Muscle layer of colon (tissue), 2 donors: Measurements from ENCODE around the gene SLC5A11.

ENCODE experiments used
- H3K27ac ChIP-seq: one replicate; pipeline ENCODE4 v1.7.0; 2013; ENCODE audit warnings: low read depth, mild to moderate bottlenecking, low read length, moderate library complexity
- H3K27me3 ChIP-seq, 2 donors: one replicate each; pipeline ENCODE4 v1.7.0; 2013; ENCODE audit warnings: low read length in 2 of 2, mild to moderate bottlenecking in 2 of 2; ENCODE audit not compliant: insufficient read depth in 2 of 2, control insufficient read depth in 1 of 2
- H3K36me3 ChIP-seq: one replicate; pipeline ENCODE4 v1.7.0; 2013; ENCODE audit warnings: mild to moderate bottlenecking, low read length; ENCODE audit not compliant: insufficient read depth
- H3K4me1 ChIP-seq: one replicate; pipeline ENCODE4 v1.7.0; 2013; ENCODE audit warnings: mild to moderate bottlenecking, low read length; ENCODE audit not compliant: insufficient read depth
- H3K4me3 ChIP-seq, 2 donors: one replicate each; pipeline ENCODE4 v1.7.0; 2013; ENCODE audit warnings: low read length in 2 of 2, low read depth in 1 of 2, mild to moderate bottlenecking in 1 of 2, moderate library complexity in 1 of 2
- H3K9ac ChIP-seq: one replicate; pipeline ENCODE4 v1.7.0; 2013; ENCODE audit warnings: low read length
- H3K9me3 ChIP-seq: one replicate; pipeline ENCODE4 v1.7.0; 2013; ENCODE audit warnings: mild to moderate bottlenecking, low read length
- donor health status: abdominal sarcoma.
- donor health status: Adenocarcinoma of cecum.

SLC5A11 gene

GRCh38 chr16:24929409-24929808 lies 83.6 kb downstream of the SLC5A11 start:
- H3K4me3 ChIP-seq = no peak overlapping the region
- no peak overlapping the region for H3K9ac ChIP-seq
- peaks cover 48% of the 10 kb centered on the region for H3K36me3 ChIP-seq
- H3K27me3 ChIP-seq = no peaks in the 10 kb centered on the region
- no peaks in the 10 kb centered on the region for H3K9me3 ChIP-seq
- no peaks in the 10 kb centered on the region for H3K4me1 ChIP-seq
- no peak overlapping the region for H3K27ac ChIP-seq

GRCh38 chr16:24930440-24930839 lies 84.7 kb downstream of the SLC5A11 start:
- H3K36me3 ChIP-seq = peaks cover 57% of the 10 kb centered on the region
- H3K9me3 ChIP-seq = no peaks in the 10 kb centered on the region
- H3K27me3 ChIP-seq = no peaks in the 10 kb centered on the region
- no peaks in the 10 kb centered on the region for H3K4me1 ChIP-seq
- H3K4me3 ChIP-seq = no peak overlapping the region
- H3K9ac ChIP-seq = no peak overlapping the region
- H3K27ac ChIP-seq = no peak overlapping the region

- H3K27me3 ChIP-seq = no peaks in the 10 kb centered on the region
- H3K27ac ChIP-seq = no peak overlapping the region
- H3K4me3 ChIP-seq = no peak overlapping the region
- H3K9ac ChIP-seq = no peak overlapping the region
- no peaks in the 10 kb centered on the region for H3K4me1 ChIP-seq
- peaks cover 57% of the 10 kb centered on the region for H3K36me3 ChIP-seq
- no peaks in the 10 kb centered on the region for H3K9me3 ChIP-seq
Observed at GRCh38 chr16:24931091-24931490, 85.3 kb downstream of the SLC5A11 start.

DNA sequence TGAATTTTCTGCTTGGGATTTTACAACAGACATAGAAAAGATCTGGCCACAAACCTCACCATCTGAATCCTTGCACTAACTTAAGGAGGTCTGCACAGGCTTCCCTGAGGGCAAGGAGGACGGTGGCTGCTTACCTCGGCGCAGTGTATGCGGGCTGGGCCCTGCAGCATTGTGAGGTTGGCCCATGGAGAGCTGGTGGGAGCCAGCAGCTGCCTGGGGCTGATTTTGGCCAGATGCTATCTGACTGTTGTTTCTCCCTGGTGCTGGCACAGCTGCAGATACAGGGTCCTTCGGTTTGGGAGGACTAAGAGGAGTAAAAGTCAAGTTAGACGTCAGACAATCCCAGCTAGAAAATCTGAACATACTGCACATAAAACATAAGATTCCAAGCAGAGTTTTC lies 89.6 kb downstream of the SLC5A11 start:
- Histone ChIP-seq H3K27me3 (no peaks in the 10 kb centered on the region), H3K4me3 (no peak overlapping the region), H3K4me1 (no peaks in the 10 kb centered on the region), H3K27ac (peak overlapping the region; percentile 24), H3K9me3 (no peaks in the 10 kb centered on the region), H3K36me3 (peaks cover 61% of the 10 kb centered on the region), H3K9ac (no peak overlapping the region)

GRCh38 chr16:24936151-24936550 lies 90.4 kb downstream of the SLC5A11 start:
- no peaks in the 10 kb centered on the region for H3K9me3 ChIP-seq
- H3K4me1 ChIP-seq = no peaks in the 10 kb centered on the region
- H3K9ac ChIP-seq = no peak overlapping the region
- H3K27me3 ChIP-seq = no peaks in the 10 kb centered on the region
- H3K36me3 ChIP-seq = peaks cover 60% of the 10 kb centered on the region
- H3K27ac ChIP-seq = no peak overlapping the region
- H3K4me3 ChIP-seq = no peak overlapping the region

- H3K4me3 ChIP-seq = no peak overlapping the region
- H3K9me3 ChIP-seq = no peaks in the 10 kb centered on the region
- no peak overlapping the region for H3K27ac ChIP-seq
- no peaks in the 10 kb centered on the region for H3K27me3 ChIP-seq
- no peak overlapping the region for H3K9ac ChIP-seq
- H3K36me3 ChIP-seq = peaks cover 57% of the 10 kb centered on the region
- no peaks in the 10 kb centered on the region for H3K4me1 ChIP-seq
Observed at GRCh38 chr16:24939224-24939623, 93.5 kb downstream of the SLC5A11 start.

DNA sequence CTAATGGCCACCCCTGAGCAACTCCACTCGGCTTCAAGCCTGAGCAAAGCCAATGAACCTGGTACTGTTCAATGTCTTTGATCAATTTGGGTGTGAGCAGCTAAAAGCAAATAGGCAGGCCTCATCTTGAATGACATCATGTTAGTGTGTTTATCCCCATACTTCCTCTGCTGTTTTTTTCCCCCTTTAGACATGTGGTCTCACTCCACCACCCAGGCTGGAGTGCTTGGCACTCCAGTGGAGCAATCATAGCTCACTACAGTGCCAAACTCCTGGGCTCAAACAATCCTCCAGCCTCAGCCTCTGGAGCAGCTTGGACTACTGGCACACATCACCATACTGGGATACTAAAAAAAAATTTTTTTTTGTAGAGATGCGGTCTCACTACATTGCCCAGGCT lies 94.0 kb downstream of the SLC5A11 start:
- Histone ChIP-seq H3K27ac (no peak overlapping the region), H3K9me3 (no peaks in the 10 kb centered on the region), H3K4me1 (no peaks in the 10 kb centered on the region), H3K9ac (no peak overlapping the region), H3K36me3 (peaks cover 54% of the 10 kb centered on the region), H3K4me3 (no peak overlapping the region), H3K27me3 (no peaks in the 10 kb centered on the region)

- Histone ChIP-seq H3K27me3 (no peaks in the 10 kb centered on the region), H3K4me3 (no peak overlapping the region), H3K9me3 (no peaks in the 10 kb centered on the region), H3K27ac (no peak overlapping the region), H3K4me1 (no peaks in the 10 kb centered on the region), H3K36me3 (peaks cover 68% of the 10 kb centered on the region), H3K9ac (no peak overlapping the region)
Observed at GRCh38 chr16:24943471-24943870, 97.7 kb downstream of the SLC5A11 start.

DNA sequence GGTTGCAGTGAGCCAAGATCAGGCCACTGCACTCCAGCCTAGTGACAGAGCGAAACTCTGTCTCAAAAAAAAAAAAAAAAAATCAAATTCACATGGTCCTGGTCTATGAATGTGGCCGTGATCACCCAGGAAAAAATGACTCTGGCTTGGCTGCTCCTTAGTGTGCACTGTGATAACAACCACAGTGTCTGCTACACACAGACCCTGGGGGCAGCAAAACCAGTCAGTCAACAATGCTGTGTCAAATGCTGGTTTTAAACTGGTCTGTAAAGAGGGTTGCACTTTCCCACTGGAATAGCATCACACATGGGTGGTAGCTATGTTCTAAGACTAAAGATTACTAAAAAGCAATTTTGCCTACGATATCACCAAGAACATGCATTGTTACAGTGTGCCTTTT lies 98.4 kb downstream of the SLC5A11 start:
- Histone ChIP-seq H3K27me3 (no peaks in the 10 kb centered on the region), H3K4me1 (no peaks in the 10 kb centered on the region), H3K9ac (no peak overlapping the region), H3K27ac (no peak overlapping the region), H3K36me3 (peaks cover 67% of the 10 kb centered on the region), H3K9me3 (no peaks in the 10 kb centered on the region), H3K4me3 (no peak overlapping the region)

DNA sequence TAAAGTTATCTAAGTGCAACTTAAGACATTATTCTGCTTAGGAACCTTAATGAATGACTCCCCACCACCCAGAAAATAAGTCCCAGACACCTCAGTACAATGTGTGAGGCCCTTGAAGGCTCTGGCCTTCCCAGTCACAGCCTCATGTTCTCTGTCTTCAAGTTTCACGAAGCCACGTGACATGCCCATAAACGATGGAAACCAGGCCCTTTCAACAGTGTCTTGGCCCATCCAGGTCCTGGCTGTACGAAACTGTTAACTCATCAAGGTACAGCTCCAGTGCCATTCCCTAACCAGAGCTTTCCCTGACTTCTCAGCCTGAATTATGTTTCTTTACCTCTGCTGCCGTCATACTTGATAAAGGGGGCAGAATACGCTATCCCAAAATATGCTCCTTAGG lies 100.4 kb downstream of the SLC5A11 start:
- Histone ChIP-seq H3K4me1 (no peaks in the 10 kb centered on the region), H3K9ac (no peak overlapping the region), H3K9me3 (no peaks in the 10 kb centered on the region), H3K27ac (no peak overlapping the region), H3K36me3 (peaks cover 64% of the 10 kb centered on the region), H3K27me3 (no peaks in the 10 kb centered on the region), H3K4me3 (no peak overlapping the region)

- Histone ChIP-seq H3K4me1 (no peaks in the 10 kb centered on the region), H3K27ac (no peak overlapping the region), H3K27me3 (no peaks in the 10 kb centered on the region), H3K9me3 (no peaks in the 10 kb centered on the region), H3K36me3 (peaks cover 83% of the 10 kb centered on the region), H3K4me3 (no peak overlapping the region), H3K9ac (no peak overlapping the region)
Observed at GRCh38 chr16:24950275-24950674, 104.5 kb downstream of the SLC5A11 start.

GRCh38 chr16:24953306-24953705 lies 107.5 kb downstream of the SLC5A11 start:
- H3K9me3 ChIP-seq = no peaks in the 10 kb centered on the region
- peaks cover 86% of the 10 kb centered on the region for H3K36me3 ChIP-seq
- no peak overlapping the region for H3K27ac ChIP-seq
- no peak overlapping the region for H3K4me3 ChIP-seq
- H3K9ac ChIP-seq = no peak overlapping the region
- H3K27me3 ChIP-seq = no peaks in the 10 kb centered on the region
- H3K4me1 ChIP-seq = no peaks in the 10 kb centered on the region
